Activated T-cell treated with anti-CD3 and anti-CD28 coated beads, Interleukin-2, amount 50 U/mL, for 1 hour (primary cell): ENCODE data around the gene AKR1D1.
"Not testable (repeated sequence)": the region's sequence is repeated elsewhere in the genome, so short reads cannot be mapped to it uniquely, and the experiment has no call there.

Experiments used
- DNase-seq: peaks from one replicate; pipeline ENCODE4 v3.0.0-alpha.2; 2020

AKR1D1 gene

GRCh38 chr7:138125598-138126111 is 49.4 kb downstream of the AKR1D1 start:
- DNase-seq: no peak

DNA sequence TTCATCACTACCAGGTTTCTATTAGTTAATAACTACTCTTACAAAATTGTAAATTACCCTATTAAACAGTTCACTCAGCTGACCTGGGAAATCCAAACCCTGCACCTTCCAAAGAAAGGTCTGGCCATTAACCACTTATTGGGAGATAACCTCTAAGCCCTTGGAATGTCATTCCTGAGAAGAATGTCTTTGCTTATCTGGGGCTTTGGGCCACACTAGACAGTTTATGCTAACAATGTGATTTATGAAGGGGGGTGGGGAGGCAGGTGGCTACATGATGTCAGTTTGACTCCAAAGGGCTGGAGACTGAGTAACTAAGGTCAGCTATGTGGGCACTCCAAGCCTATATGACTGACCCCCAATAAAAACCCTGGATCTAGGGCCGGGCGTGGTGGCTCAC is 50.7 kb downstream of the AKR1D1 start:
- DNase-seq: no peak

DNA sequence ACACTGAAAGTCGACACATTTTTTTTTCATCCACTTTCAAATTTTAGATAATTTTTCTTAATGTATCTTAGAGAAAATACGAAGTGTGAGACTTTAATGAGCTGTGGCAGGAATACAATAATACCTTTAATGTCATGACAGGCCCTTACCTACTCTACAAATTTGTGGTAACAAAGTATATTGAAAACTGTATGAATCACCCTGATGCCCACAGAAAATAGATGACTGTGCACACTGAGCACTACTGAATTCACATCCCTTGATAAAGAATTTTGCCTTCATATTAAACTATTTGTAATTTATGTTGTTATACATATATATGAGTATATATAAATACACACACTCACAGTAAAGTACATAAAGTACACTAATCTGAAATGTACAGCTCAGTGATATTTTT is 51.7 kb downstream of the AKR1D1 start:
- DNase-seq: no peak

- DNase-seq: no peak
Measured at GRCh38 chr7:138129551-138130165, 53.4 kb downstream of the AKR1D1 start.

DNA sequence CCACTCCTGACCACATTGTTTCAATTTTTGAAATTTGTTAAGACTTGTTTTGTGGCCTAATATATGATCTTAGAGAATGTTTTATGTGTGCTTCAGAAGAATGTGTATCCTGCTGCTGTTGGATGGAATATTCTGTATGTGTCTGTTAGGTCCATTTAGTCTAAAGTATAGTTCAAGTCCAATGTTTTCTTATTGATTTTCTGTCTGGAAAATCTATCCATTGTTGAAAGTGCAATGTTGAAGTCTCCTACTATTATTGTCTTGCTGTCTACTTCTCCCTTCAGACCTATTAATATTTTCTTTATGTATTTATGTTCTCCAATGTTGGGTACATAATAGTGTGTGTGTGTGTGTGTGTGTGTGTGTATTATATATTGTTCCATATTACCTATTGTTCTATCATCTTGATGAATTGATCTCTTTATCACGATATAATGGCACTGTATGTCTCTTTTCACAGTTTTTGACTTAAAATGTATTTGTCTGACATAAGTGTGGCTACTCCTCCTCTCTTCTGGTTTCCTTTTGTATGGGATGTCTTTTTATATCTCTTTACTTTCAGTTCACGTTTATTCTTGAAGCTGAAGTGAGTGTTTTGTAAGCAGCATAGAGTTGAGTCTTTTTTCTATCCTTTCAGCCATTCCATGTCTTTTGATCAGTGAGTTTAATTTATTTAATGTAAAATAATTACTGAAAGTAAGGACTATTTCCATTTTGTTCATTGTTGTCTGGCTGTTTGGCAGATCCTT is 61.3 kb downstream of the AKR1D1 start:
- no peak for DNase-seq

DNA sequence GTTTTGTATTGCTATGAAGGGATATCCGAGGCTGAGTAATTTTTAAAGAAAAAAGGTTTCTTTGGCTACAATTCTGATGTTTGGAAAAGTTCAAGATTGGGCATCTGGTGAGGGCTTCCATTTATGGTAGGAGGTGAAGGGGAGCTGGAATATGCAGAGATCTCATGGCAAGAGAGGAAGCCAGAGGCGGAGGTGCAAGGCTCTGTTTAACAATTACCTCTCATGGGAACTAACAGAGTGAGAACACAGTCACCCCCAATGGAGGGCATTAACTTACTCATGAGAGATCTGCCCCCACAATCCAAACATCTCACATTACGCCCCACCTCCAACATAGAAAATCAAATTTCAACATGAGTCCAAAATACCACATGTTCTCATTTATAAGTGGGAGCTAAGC is 62.0 kb downstream of the AKR1D1 start:
- no peak for DNase-seq

DNA sequence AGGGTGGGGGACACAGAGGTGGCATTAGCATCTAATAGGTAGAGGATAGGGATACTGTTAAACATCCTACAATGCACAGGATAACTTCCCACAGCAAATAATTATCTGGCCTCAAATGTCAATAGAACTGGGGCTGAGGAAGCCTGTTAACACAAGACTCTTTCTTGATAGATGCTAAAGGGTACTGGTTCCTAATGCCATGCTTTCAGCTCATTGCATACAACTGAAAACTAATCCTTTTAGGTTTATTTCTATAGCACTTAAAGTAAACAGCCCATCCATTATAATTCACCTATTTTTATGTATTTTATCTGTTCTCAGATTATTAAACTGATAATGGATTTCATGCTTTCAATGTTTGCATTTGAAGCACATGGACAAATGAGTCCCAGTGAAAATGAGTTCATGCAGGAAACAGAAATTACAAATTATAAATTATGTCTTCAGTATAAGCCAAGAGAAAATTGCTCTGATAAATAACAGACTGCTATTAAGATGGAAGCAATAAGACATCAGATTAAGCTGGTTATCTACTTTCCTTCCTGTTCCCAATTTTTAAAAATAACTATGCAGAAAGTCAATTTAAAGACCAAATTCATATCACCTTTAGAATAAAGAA is 66.4 kb downstream of the AKR1D1 start:
- no peak for DNase-seq

- no peak for DNase-seq
Measured at GRCh38 chr7:138144958-138145357, 68.7 kb downstream of the AKR1D1 start.

DNA sequence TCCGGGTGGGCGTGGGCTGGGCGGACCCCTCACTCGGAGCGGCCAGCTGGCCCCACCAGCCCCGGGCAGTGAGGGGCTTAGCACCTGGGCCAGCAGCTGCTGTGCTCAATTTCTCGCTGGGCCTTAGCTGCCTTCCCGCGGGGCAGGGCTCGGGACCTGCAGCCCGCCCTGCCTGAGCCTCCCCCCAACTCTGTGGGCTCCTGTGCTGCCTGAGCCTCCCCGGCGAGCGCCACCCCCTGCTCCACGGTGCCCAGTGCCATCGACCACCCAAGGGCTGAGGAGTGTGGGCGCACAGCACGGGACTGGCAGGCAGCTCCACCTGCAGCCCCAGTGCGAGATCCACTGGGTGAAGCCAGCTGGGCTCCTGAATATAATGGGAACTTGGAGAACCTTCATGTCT is 70.0 kb downstream of the AKR1D1 start:
- DNase-seq: not testable (repeated sequence)

DNA sequence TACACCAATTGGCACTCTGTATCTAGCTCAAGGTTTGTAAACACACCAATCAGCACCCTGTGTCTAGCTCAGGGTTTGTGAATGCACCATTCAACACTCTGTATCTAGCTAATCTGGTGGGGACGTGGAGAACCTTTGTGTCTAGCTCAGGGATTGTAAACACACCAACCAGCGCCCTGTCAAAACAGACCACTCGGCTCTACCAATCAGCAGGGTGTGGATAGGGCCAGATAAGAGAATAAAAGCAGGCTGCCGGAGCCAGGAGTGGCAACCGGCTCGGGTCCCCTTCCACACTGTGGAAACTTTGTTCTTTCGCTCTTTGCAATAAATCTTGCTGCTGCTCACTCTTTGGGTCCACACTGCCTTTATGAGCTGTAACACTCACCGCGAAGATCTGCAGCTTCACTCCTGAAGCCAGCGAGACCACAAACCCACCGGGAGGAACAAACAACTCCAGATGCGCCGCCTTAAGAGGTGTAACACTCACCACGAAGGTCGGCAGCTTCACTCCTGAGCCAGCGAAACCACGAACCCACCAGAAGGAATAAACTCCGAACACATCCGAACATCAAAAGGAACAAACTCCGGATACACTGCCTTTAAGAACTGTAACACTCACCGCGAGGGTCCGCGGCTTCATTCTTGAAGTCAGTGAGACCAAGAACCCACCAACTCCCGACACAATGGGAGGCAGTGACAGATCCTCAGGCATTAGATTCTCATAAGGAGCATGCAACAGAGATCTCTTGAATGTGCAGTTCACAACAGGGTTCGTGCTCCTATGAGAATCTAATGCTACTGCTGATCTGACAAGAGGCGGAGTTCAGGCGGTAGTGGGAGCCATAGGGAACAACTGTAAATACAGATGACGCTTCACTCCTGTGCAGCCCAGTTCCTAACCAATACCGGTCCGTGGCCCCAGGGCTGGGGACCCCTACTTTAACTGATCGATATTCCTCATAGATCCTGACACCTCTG is 70.8 kb downstream of the AKR1D1 start:
- not testable (repeated sequence) for DNase-seq

DNA sequence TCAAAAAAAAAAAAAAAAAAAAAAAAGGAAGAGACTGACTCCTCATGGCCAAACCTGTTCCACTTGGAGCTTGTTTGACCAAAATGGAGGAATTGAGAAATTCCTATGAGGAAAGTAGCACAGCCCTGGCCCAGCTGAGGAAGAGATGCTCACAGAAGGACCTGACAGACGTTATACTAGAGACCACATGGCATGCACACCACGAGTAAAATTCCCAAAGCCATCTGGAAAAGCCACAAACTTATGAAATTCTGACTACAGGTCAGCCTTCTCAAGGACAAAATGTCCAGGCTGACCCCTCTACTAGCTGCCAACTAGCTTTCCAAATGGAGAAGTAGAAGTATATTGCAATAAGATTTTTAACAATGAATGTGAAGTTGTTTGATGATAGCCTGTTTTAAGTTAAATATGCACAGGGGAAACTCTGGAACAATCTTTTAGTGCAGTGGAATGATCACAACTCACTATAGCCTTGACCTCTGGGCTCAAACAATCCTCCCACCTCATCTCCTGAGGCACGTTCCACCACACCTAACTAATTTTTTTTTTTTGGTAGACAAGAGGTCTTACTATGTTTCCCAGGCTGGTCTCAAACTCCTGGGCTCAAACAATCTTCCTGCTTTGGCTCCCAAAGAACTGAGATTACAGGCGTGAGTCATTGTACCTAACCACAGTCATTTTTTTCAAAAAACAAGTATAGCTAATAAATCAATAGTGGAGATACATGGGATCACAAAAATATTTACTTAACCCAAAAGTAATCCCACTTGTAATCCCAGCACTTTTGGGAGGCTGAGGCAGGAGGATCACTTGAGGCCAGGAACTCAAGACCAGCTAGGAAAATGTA is 75.7 kb downstream of the AKR1D1 start:
- no peak for DNase-seq

DNA sequence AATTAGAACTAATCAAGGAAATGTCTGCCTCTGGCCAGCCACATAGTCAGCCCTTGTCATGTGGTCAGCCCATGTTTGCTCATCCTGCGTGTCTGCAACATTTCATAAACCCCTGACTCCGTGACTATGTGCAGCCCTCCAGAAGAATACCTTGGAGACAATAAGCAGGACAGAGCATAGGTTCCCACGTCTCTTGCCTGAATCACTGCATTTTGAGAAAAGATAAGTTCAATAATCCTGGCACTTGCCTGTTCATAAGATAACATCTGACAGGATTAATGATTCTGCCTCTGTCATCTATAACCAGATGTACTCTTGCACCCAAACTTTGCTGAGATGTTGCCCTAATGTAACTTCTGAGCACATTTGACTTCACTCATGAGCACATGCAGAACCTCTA is 78.4 kb downstream of the AKR1D1 start:
- no peak for DNase-seq

DNA sequence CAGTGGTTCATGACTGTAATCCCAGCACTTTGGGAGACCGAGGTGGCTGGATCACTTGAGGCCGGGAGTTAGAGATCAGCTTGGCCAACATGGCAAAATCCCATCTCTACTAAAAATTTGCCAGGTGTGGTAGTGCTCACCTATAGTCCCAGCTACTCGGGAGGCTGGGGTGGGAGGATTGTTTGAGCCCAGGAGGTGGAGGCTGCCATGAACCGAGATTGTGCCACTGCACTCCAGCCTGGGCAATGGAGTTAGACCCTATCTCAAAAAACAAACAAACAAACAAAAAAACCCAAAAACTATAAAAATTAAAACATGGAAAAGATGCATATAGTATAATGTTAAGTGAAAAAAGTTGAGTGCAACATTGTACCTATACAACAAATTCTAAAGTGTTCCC is 81.4 kb downstream of the AKR1D1 start:
- no peak for DNase-seq

GRCh38 chr7:138158739-138159528 is 82.7 kb downstream of the AKR1D1 start:
- DNase-seq: no peak

GRCh38 chr7:138161600-138162081 is 85.4 kb downstream of the AKR1D1 start:
- DNase-seq: peak; percentile 52

DNA sequence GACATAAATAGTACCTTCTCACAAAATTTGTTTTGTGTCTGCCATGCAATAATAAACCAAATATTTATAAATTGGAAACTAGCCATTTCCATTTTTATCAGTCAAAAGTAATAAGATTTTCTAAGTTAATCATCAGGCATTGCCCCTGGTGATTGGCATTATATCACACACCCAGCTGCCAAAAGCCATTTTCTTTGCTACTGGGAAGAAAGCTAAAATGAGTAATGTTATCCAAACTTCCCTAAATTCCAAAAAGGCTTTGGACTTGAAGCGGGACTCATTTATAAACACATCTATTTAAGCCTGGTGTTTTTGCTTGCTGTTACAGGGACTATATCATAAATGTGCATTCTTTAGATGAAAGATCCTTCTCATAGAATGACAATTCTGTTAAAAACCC is 86.0 kb downstream of the AKR1D1 start:
- no peak for DNase-seq

- no peak for DNase-seq
Measured at GRCh38 chr7:138163800-138164199, 87.5 kb downstream of the AKR1D1 start.

DNA sequence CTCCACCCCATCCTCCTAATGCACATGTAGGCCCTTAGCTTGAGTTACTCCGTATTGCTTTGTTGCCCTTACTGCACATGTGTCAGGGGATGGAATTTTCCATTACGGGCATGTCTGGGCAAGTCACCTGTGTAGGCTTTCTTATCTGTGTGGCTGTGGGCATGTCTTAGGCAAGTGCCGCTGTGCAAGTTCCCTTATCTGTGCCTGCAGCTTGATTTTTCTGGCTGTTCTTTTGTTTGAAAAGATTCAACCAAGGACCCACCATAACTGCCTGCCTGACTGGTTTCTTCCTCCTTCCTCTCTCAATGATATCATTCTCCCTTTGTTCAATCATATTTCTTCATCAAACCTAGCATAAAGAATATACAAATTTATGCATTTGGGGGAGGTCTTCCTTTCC is 88.5 kb downstream of the AKR1D1 start:
- no peak for DNase-seq

GRCh38 chr7:138166681-138167080 is 90.4 kb downstream of the AKR1D1 start:
- DNase-seq: no peak

GRCh38 chr7:138167222-138167621 is 91.0 kb downstream of the AKR1D1 start:
- DNase-seq: no peak

DNA sequence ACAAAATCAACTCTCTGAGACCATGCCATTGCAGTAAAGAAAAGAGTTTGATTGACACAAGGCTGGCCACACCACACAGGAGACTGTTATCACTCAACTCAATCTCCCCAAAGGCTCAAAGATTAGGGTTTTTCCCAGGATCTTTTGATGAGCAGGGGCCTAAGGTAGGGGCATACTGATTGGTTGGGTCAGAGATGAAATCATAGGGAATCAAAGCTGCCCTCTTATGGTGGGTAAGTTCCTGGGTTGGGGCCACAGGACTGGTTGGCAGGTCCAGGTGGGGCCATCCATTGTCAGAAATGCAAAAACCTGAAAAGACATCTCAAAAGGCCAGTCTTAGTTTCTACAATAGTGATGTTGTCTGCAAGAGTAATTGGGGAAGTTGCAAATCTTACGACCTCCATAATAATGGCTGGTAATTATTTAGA is 91.6 kb downstream of the AKR1D1 start:
- DNase-seq: no peak
